HG02981 (cell line): ENCODE results near the gene SLC35D2.

ENCODE experiments used
- ATAC-seq: cut with Tn5 transposase; IDR thresholded peaks from one replicate; pipeline ENCODE4 v1.9.1; 2021; ENCODE audit warnings: mild to moderate bottlenecking, moderate library complexity; ENCODE audit not compliant: unreplicated experiment

Gene SLC35D2

GRCh38 chr9:96383165-96383942, at the start of gene SLC35D2:
SLC35D2 (minus strand) TSS chr9:96383711; CDS start chr9:96383634, 77 bp downstream.
- ATAC-seq = no peak

GRCh38 chr9:96430377-96430776, 46.9 kb upstream of the SLC35D2 start:
- ATAC-seq = no peak

- no peak for ATAC-seq
Measured at GRCh38 chr9:96429732-96430131, 46.2 kb upstream of the SLC35D2 start.

GRCh38 chr9:96425500-96426169, 42.1 kb upstream of the SLC35D2 start:
- ATAC-seq = no peak

GRCh38 chr9:96423985-96424336, 40.5 kb upstream of the SLC35D2 start:
- ATAC-seq = no peak

- ATAC-seq = no peak
Measured at GRCh38 chr9:96423322-96423984, 39.9 kb upstream of the SLC35D2 start.

GRCh38 chr9:96420468-96421219, 37.1 kb upstream of the SLC35D2 start:
- no peak for ATAC-seq

GRCh38 chr9:96419691-96419969, 36.1 kb upstream of the SLC35D2 start:
- no peak for ATAC-seq

GRCh38 chr9:96418920-96419690, 35.6 kb upstream of the SLC35D2 start:
- peak; percentile 29 for ATAC-seq

- ATAC-seq = peak; percentile 54
Measured at GRCh38 chr9:96418083-96418919, 34.8 kb upstream of the SLC35D2 start, which contains the start of gene ZNF367. ZNF367 (minus strand) TSS chr9:96418370; CDS start chr9:96418032, 338 bp downstream.

GRCh38 chr9:96417661-96418082, 34.2 kb upstream of the SLC35D2 start:
- ATAC-seq = no peak

- peak; percentile 16 for ATAC-seq
Measured at GRCh38 chr9:96417051-96417586, 33.6 kb upstream of the SLC35D2 start.

GRCh38 chr9:96413302-96414221, 30.1 kb upstream of the SLC35D2 start:
- ATAC-seq = peak; percentile 28

GRCh38 chr9:96412174-96412913, 28.8 kb upstream of the SLC35D2 start:
- no peak for ATAC-seq

GRCh38 chr9:96411129-96411838, 27.8 kb upstream of the SLC35D2 start:
- no peak for ATAC-seq

- ATAC-seq = no peak
Measured at GRCh38 chr9:96408409-96409280, 25.1 kb upstream of the SLC35D2 start.
